Mesendoderm (in vitro differentiated cells): ENCODE measurements around the gene C11orf58.

Source experiments
- DNase-seq: peaks from one replicate; pipeline ENCODE4 v3.0.0; 2013
- H2AK5ac ChIP-seq: 2 replicates; pipeline ENCODE4 v1.6.1; 2013; ENCODE audit warnings: low read length, inconsistent platforms
- H2BK120ac ChIP-seq: 2 replicates; pipeline ENCODE4 v1.6.1; 2013; ENCODE audit warnings: low read depth, mild to moderate bottlenecking, low read length, moderate library complexity, mixed read lengths
- H2BK15ac ChIP-seq: replicated peaks from 2 replicates; pipeline ENCODE4 v1.6.1; 2013; ENCODE audit warnings: low read depth, mild to moderate bottlenecking, moderate library complexity
- H2BK5ac ChIP-seq: 2 replicates; pipeline ENCODE4 v1.6.1; 2013; ENCODE audit warnings: low read length, inconsistent platforms
- H3K18ac ChIP-seq: 2 replicates; pipeline ENCODE4 v1.6.1; 2013; ENCODE audit warnings: mild to moderate bottlenecking, low read length, mixed read lengths
- H3K23ac ChIP-seq: one replicate; pipeline ENCODE4 v1.6.1; 2013; ENCODE audit warnings: low read length
- H3K27ac ChIP-seq: 2 replicates; pipeline ENCODE4 v1.5.1; 2013; ENCODE audit warnings: low read depth, mild to moderate bottlenecking, inconsistent platforms, low read length, moderate library complexity
- H3K27me3 ChIP-seq: 2 replicates; pipeline ENCODE4 v1.6.1; 2013; ENCODE audit warnings: low read length, control low read depth, mild to moderate bottlenecking, inconsistent platforms; ENCODE audit not compliant: insufficient read depth, poor library complexity
- H3K36me3 ChIP-seq: 2 replicates; pipeline ENCODE4 v1.6.1; 2013; ENCODE audit warnings: low read length, inconsistent platforms; ENCODE audit not compliant: control insufficient read depth, insufficient read depth
- H3K4ac ChIP-seq: one replicate; pipeline ENCODE4 v1.6.1; 2013; ENCODE audit warnings: low read depth, mild to moderate bottlenecking, low read length, moderate library complexity
- H3K4me1 ChIP-seq: 2 replicates; pipeline ENCODE4 v1.6.1; 2013; ENCODE audit warnings: low read depth, low read length, inconsistent platforms; ENCODE audit not compliant: control insufficient read depth
- H3K4me2 ChIP-seq: 2 replicates; pipeline ENCODE4 v1.6.1; 2013; ENCODE audit warnings: low read length
- H3K4me3 ChIP-seq: 2 replicates; pipeline ENCODE4 v1.5.1; 2013; ENCODE audit warnings: mild to moderate bottlenecking, low read length
- H3K56ac ChIP-seq: one replicate; pipeline ENCODE4 v1.6.1; 2013; ENCODE audit warnings: low read length
- H3K79me1 ChIP-seq: 2 replicates; pipeline ENCODE4 v1.6.1; 2013; ENCODE audit warnings: low read length, inconsistent platforms
- H3K79me2 ChIP-seq: 2 replicates; pipeline ENCODE4 v1.6.1; 2013; ENCODE audit warnings: mild to moderate bottlenecking, low read length; ENCODE audit not compliant: control insufficient read depth, insufficient read depth
- H3K9ac ChIP-seq: 2 replicates; pipeline ENCODE4 v1.6.1; 2013; ENCODE audit warnings: low read length, inconsistent platforms
- H4K5ac ChIP-seq: one replicate; pipeline ENCODE4 v1.6.1; 2013; ENCODE audit warnings: low read length
- H4K8ac ChIP-seq: one replicate; pipeline ENCODE4 v1.6.1; 2013; ENCODE audit warnings: low read depth, mild to moderate bottlenecking, control low read depth, low read length, moderate library complexity
- WGBS: extraction: QIAGEN DNeasy Blood & Tissue Kit; methylation state at CpG from one replicate; pipeline ENCODE4 v1.1.7; 2013; ENCODE audit warnings: low lambda C conversion rate, missing lambda C conversion rate; ENCODE audit not compliant: insufficient coverage; ENCODE audit errors: extremely low coverage; 5-methylcytosine and 5-hydroxymethylcytosine counted together

C11orf58 gene

GRCh38 chr11:16795146-16795545, 56.7 kb downstream of the C11orf58 start:
- H3K18ac ChIP-seq = no peak overlapping the region
- no peak overlapping the region for H4K5ac ChIP-seq
- no peaks in the 10 kb centered on the region for H3K79me1 ChIP-seq
- no peaks in the 10 kb centered on the region for H3K79me2 ChIP-seq
- H3K23ac ChIP-seq = no peak overlapping the region
- H2AK5ac ChIP-seq = no peak overlapping the region
- no peak overlapping the region for H3K4me3 ChIP-seq
- H3K36me3 ChIP-seq = no peaks in the 10 kb centered on the region
- H3K27me3 ChIP-seq = no peaks in the 10 kb centered on the region
- peaks cover 3% of the 10 kb centered on the region for H3K4me1 ChIP-seq
- no peak overlapping the region for H3K56ac ChIP-seq
- no peak overlapping the region for H4K8ac ChIP-seq
- no peak overlapping the region for H3K4me2 ChIP-seq
- no peak overlapping the region for H3K4ac ChIP-seq
- no CpG with 5 or more reads among the region's 8 CpGs for WGBS
- no peak overlapping the region for H3K27ac ChIP-seq
- DNase-seq = no peak
- no peak overlapping the region for H3K9ac ChIP-seq
- no peak overlapping the region for H2BK15ac ChIP-seq
- no peak overlapping the region for H2BK120ac ChIP-seq
- H2BK5ac ChIP-seq = no peak overlapping the region

- H2BK15ac ChIP-seq = no peak overlapping the region
- no peak overlapping the region for H3K4me3 ChIP-seq
- no peaks in the 10 kb centered on the region for H3K79me2 ChIP-seq
- H3K79me1 ChIP-seq = no peaks in the 10 kb centered on the region
- H3K4me2 ChIP-seq = no peak overlapping the region
- no peak overlapping the region for H3K18ac ChIP-seq
- no peak overlapping the region for H2BK5ac ChIP-seq
- H3K27ac ChIP-seq = no peak overlapping the region
- no peaks in the 10 kb centered on the region for H3K27me3 ChIP-seq
- no peak overlapping the region for H3K9ac ChIP-seq
- no peak for DNase-seq
- H3K36me3 ChIP-seq = no peaks in the 10 kb centered on the region
- H2BK120ac ChIP-seq = no peak overlapping the region
- no CpG with 5 or more reads among the region's 4 CpGs for WGBS
- no peak overlapping the region for H3K56ac ChIP-seq
- peaks cover 10% of the 10 kb centered on the region for H3K4me1 ChIP-seq
- no peak overlapping the region for H3K23ac ChIP-seq
- no peak overlapping the region for H4K8ac ChIP-seq
- H2AK5ac ChIP-seq = no peak overlapping the region
- no peak overlapping the region for H3K4ac ChIP-seq
- H4K5ac ChIP-seq = no peak overlapping the region
Observed at GRCh38 chr11:16796311-16796710, 57.9 kb downstream of the C11orf58 start.

- H3K27ac ChIP-seq = no peak overlapping the region
- H3K4me2 ChIP-seq = no peak overlapping the region
Observed at GRCh38 chr11:16797776-16798175, 59.3 kb downstream of the C11orf58 start.

GRCh38 chr11:16799221-16799620, 60.8 kb downstream of the C11orf58 start:
- Histone ChIP-seq H3K4me3 (no peak overlapping the region), H2BK120ac (no peak overlapping the region), H4K5ac (no peak overlapping the region), H3K4me2 (no peak overlapping the region), H3K4ac (no peak overlapping the region), H3K79me1 (no peaks in the 10 kb centered on the region), H2BK5ac (no peak overlapping the region), H2AK5ac (no peak overlapping the region), H3K27ac (no peak overlapping the region), H3K36me3 (no peaks in the 10 kb centered on the region), H3K23ac (no peak overlapping the region), H3K4me1 (peaks cover 10% of the 10 kb centered on the region), H3K27me3 (no peaks in the 10 kb centered on the region), H3K18ac (no peak overlapping the region), H3K79me2 (no peaks in the 10 kb centered on the region), H2BK15ac (no peak overlapping the region), H3K56ac (no peak overlapping the region), H4K8ac (no peak overlapping the region), H3K9ac (no peak overlapping the region)
- DNase-seq = no peak
- no CpG with 5 or more reads among the region's 1 CpG for WGBS

More at GRCh38 chr11:16797776-16798175, 59.3 kb downstream of the C11orf58 start:
- Histone ChIP-seq H3K4me1 (peaks cover 10% of the 10 kb centered on the region), H3K18ac (no peak overlapping the region), H2BK120ac (no peak overlapping the region), H3K36me3 (no peaks in the 10 kb centered on the region), H3K23ac (no peak overlapping the region), H3K9ac (no peak overlapping the region), H3K56ac (no peak overlapping the region), H2BK5ac (no peak overlapping the region), H3K79me1 (no peaks in the 10 kb centered on the region), H3K4me3 (no peak overlapping the region), H4K5ac (no peak overlapping the region), H2BK15ac (no peak overlapping the region), H3K27me3 (no peaks in the 10 kb centered on the region), H3K4ac (no peak overlapping the region), H4K8ac (no peak overlapping the region), H3K79me2 (no peaks in the 10 kb centered on the region), H2AK5ac (no peak overlapping the region)
- no peak for DNase-seq
- no CpG with 5 or more reads among the region's 3 CpGs for WGBS

- no peaks in the 10 kb centered on the region for H3K36me3 ChIP-seq
- no peak overlapping the region for H4K5ac ChIP-seq
- H3K23ac ChIP-seq = no peak overlapping the region
- H3K79me2 ChIP-seq = no peaks in the 10 kb centered on the region
- no peak overlapping the region for H3K4me3 ChIP-seq
- H4K8ac ChIP-seq = no peak overlapping the region
- H2BK15ac ChIP-seq = no peak overlapping the region
- H3K56ac ChIP-seq = peak overlapping the region; percentile 57
- peak; percentile 69 for DNase-seq
- H3K27me3 ChIP-seq = no peaks in the 10 kb centered on the region
- H3K4me1 ChIP-seq = peaks cover 10% of the 10 kb centered on the region
- H3K4me2 ChIP-seq = no peak overlapping the region
- H2BK5ac ChIP-seq = peak overlapping the region; percentile 74
- peak overlapping the region; percentile 77 for H3K27ac ChIP-seq
- H3K9ac ChIP-seq = no peak overlapping the region
- no peak overlapping the region for H2BK120ac ChIP-seq
- no peak overlapping the region for H2AK5ac ChIP-seq
- no peaks in the 10 kb centered on the region for H3K79me1 ChIP-seq
- peak overlapping the region; percentile 81 for H3K18ac ChIP-seq
- no peak overlapping the region for H3K4ac ChIP-seq
Observed at GRCh38 chr11:16799890-16800289, 61.4 kb downstream of the C11orf58 start.

- peak overlapping the region; percentile 46 for H3K27ac ChIP-seq
- H3K56ac ChIP-seq = peak overlapping the region; percentile 31
- no peak overlapping the region for H3K18ac ChIP-seq
- H3K36me3 ChIP-seq = no peaks in the 10 kb centered on the region
- H3K27me3 ChIP-seq = no peaks in the 10 kb centered on the region
- no peak overlapping the region for H3K4me2 ChIP-seq
- H4K8ac ChIP-seq = no peak overlapping the region
- no peak overlapping the region for H3K9ac ChIP-seq
- H2BK15ac ChIP-seq = no peak overlapping the region
- H3K4ac ChIP-seq = no peak overlapping the region
- H2BK120ac ChIP-seq = no peak overlapping the region
- H3K23ac ChIP-seq = no peak overlapping the region
- H3K4me1 ChIP-seq = peaks cover 10% of the 10 kb centered on the region
- no peak overlapping the region for H3K4me3 ChIP-seq
- H2AK5ac ChIP-seq = no peak overlapping the region
- peak overlapping the region; percentile 48 for H2BK5ac ChIP-seq
- no peaks in the 10 kb centered on the region for H3K79me2 ChIP-seq
- DNase-seq = peak; percentile 78
- no peak overlapping the region for H4K5ac ChIP-seq
- H3K79me1 ChIP-seq = no peaks in the 10 kb centered on the region
Observed at GRCh38 chr11:16800382-16800781, 61.9 kb downstream of the C11orf58 start.
